Measurements from ENCODE around the gene DTD1. TPM values are rescaled to one million over a fixed set of nuclear protein-coding genes. Genes with fewer than 3 reads are reported as not detected.

Gene DTD1
- polyA plus RNA-seq, 1 donor: 17.4 TPM

DNA sequence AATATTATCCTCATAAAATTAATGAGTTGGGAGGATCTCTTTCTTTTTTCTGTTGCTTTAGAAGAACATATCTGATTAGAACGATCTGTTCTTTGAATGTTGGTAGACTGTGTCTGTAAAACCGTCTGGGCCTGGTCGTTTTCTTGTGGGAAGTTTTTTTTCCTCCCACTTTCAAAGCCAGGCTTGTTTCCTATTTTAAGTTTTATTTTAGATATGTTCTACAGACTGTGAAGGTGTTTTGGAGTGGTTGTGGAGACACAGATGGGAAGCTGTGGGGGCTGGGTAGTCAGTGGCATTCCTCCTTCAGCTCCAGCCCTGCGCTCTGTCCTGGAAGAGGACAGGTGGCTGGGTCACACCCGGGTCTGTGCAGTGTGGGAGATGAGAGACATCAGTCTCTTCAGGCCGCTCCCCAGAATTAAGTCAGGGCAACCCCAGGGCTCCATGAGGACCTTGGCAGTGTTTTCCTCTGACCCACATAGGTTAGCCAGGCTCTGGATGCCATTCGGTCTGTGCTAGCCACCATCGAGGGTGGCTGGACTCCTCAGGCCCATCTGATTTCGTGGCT is 133.8 kb downstream of the DTD1 start:
- H3K4me1 ChIP-seq (ENCODE audit: control insufficient read depth, insufficient read depth, low read length): no peaks in the 10 kb centered on the region
- no peaks in the 10 kb centered on the region for H3K27me3 ChIP-seq (ENCODE audit: control insufficient read depth, insufficient read depth, low read length)
- 94% methylated on average over 3 of the region's 9 CpGs for WGBS (ENCODE audit: insufficient coverage, low lambda C conversion rate)
- H3K9me3 ChIP-seq (ENCODE audit: control insufficient read depth, low read depth, low read length): no peaks in the 10 kb centered on the region
- no peak for DNase-seq
- no peak overlapping the region for H3K4me3 ChIP-seq (ENCODE audit: low read length)
- H3K36me3 ChIP-seq (ENCODE audit: control insufficient read depth, insufficient read depth, low read length): no peaks in the 10 kb centered on the region
- H3K27ac ChIP-seq (ENCODE audit: low read length): no peak overlapping the region

DNA sequence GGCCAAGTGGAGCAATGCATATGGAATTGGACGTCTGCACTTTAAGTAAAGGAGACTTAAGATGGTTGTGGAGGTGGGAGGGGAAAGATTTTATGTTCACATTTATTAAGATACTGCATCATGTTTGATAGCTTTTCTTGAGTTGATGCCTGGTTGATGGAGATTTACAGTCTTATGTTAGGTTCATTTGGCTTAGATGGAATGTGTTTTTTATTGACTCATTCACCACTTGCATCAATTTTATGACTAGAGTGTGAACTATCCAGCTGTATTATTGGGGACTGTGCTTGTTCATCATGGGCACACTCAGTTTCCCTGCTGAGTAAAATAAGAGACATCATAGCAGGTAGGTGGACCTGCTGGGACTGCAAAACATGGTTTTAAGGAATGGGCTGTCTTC is 134.5 kb downstream of the DTD1 start:
- Histone ChIP-seq H3K9me3 (ENCODE audit: control insufficient read depth, low read depth, low read length) (no peaks in the 10 kb centered on the region), H3K27ac (ENCODE audit: low read length) (no peak overlapping the region), H3K4me1 (ENCODE audit: control insufficient read depth, insufficient read depth, low read length) (no peaks in the 10 kb centered on the region), H3K27me3 (ENCODE audit: control insufficient read depth, insufficient read depth, low read length) (no peaks in the 10 kb centered on the region), H3K4me3 (ENCODE audit: low read length) (no peak overlapping the region), H3K36me3 (ENCODE audit: control insufficient read depth, insufficient read depth, low read length) (no peaks in the 10 kb centered on the region)
- DNase-seq: no peak
- no CpG with 5 or more reads among the region's 1 CpG for WGBS (ENCODE audit: insufficient coverage, low lambda C conversion rate)

DNA sequence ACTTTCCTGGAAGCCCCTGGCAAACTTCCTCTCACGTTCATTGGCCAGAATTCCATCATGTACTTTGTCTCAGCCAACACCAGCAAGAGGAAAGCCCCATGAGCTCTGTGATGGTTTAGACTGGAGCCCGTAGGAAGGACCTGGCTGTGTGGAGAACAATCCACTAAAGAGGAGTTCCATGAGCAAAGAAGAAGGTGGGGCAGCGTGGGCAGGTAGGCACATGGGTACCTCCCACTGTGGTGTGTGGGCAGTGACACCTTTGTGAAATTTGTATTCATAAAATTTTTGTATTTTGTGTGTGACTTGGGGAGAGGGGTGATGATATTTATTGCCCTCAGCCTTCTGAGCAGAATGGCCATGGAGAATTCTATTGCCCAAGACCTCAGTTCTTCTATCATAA is 136.2 kb downstream of the DTD1 start:
- Histone ChIP-seq H3K36me3 (ENCODE audit: control insufficient read depth, insufficient read depth, low read length) (no peaks in the 10 kb centered on the region), H3K4me1 (ENCODE audit: control insufficient read depth, insufficient read depth, low read length) (no peaks in the 10 kb centered on the region), H3K27ac (ENCODE audit: low read length) (no peak overlapping the region), H3K4me3 (ENCODE audit: low read length) (no peak overlapping the region), H3K9me3 (ENCODE audit: control insufficient read depth, low read depth, low read length) (no peaks in the 10 kb centered on the region), H3K27me3 (ENCODE audit: control insufficient read depth, insufficient read depth, low read length) (no peaks in the 10 kb centered on the region)
- no peak for DNase-seq
- WGBS (ENCODE audit: insufficient coverage, low lambda C conversion rate): no CpG with 5 or more reads among the region's 3 CpGs

DNA sequence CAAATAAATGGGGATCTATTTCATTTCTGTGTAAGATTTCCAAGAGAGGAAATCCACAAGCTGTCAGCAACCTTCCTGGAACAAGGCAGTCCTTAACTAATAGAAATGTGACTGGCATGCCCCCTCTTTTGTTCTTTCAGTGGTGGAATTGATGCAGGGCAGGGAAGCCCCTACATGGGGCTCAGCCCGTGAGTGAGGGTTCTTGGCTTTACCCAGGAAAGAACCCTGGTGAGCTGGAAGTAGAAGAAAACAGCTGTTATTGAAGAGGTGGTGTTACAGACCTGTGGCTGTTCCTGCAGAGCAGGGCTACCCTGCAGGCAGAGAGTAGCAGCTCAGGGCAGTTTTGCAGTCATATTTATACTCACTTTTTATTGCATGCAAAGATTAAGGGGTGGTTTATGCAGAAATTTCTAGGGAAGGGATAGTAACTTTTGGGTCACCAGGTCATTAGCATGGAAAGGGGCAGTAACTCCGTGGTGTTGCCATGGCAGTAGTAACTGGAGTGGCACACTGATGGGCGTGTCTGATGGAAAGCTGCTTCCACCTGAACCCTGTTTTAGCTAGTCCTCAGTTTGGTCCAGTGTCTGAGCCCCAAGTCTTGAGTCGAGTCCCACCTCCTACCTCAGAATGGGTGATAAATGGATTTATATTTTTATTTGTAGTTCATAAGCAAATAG is 137.1 kb downstream of the DTD1 start:
- Histone ChIP-seq H3K9me3 (ENCODE audit: control insufficient read depth, low read depth, low read length) (no peaks in the 10 kb centered on the region), H3K4me3 (ENCODE audit: low read length) (no peak overlapping the region), H3K4me1 (ENCODE audit: control insufficient read depth, insufficient read depth, low read length) (no peaks in the 10 kb centered on the region), H3K27me3 (ENCODE audit: control insufficient read depth, insufficient read depth, low read length) (no peaks in the 10 kb centered on the region), H3K36me3 (ENCODE audit: control insufficient read depth, insufficient read depth, low read length) (no peaks in the 10 kb centered on the region), H3K27ac (ENCODE audit: low read length) (no peak overlapping the region)
- WGBS (ENCODE audit: insufficient coverage, low lambda C conversion rate): no CpG with 5 or more reads among the region's 4 CpGs
- no peak for DNase-seq

DNA sequence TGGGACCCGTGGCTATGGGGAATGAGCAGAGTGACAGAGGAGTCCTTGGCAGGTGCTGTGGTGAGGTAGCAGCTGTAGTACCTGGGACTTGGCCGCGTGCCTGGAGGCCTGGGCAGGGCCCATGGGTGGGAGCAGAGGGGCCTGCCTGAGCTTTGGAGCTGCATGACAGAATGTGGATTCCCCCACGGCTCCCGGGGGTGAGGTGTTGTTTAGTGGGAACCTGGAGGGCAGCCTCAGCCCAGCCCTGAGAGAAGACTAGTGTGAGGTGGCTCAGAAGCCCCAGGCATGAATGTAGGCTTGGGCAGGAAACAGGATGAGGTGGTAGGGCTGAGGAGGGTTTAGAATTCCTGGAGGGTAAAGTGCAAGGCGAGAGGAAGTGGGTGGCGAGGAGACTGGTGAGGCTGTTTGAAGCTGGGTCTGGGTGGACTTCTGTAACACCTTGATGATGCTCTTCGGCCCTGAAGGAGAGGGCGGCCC is 139.2 kb downstream of the DTD1 start:
- no peak for DNase-seq
- H3K36me3 ChIP-seq (ENCODE audit: control insufficient read depth, insufficient read depth, low read length): no peaks in the 10 kb centered on the region
- no peaks in the 10 kb centered on the region for H3K9me3 ChIP-seq (ENCODE audit: control insufficient read depth, low read depth, low read length)
- H3K27me3 ChIP-seq (ENCODE audit: control insufficient read depth, insufficient read depth, low read length): no peaks in the 10 kb centered on the region
- H3K4me1 ChIP-seq (ENCODE audit: control insufficient read depth, insufficient read depth, low read length): no peaks in the 10 kb centered on the region
- H3K27ac ChIP-seq (ENCODE audit: low read length): no peak overlapping the region
- no CpG with 5 or more reads among the region's 9 CpGs for WGBS (ENCODE audit: insufficient coverage, low lambda C conversion rate)
- H3K4me3 ChIP-seq (ENCODE audit: low read length): no peak overlapping the region

DNA sequence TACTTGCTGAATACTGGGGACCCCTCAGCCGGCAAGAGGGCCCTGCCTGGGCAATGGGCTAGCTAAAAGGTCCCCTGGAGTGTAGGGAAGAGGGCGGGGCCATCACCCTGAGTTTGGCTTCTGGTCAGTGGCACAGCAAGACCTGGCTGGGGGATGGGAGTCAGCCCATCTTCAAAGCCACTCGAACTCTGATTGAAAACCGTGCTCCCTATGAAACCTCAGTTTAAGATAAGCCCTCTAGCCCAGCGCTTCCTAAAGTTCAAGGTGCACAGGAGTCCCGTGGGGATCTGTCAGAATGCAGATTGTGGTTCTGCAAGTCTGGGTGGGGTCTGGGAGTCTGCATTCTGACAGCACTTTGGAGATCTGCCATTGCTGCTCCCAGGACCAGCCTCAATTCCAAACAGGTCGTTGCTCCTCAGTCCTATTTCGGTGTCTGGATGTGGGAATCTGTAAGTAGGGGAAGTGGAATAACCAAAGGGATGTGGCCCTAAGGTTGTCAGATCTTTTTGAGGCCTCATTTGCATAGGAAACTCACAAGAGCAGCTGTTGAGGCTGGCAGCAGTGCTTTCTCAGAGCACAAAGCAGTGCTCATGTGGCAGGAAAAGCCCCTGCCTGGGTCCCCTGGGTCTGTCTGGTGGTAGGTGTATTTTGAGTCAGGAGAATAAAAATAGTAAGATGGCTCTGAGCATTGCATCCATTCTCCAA is 140.5 kb downstream of the DTD1 start:
- no peak overlapping the region for H3K4me3 ChIP-seq (ENCODE audit: low read length)
- no peaks in the 10 kb centered on the region for H3K36me3 ChIP-seq (ENCODE audit: control insufficient read depth, insufficient read depth, low read length)
- H3K27ac ChIP-seq (ENCODE audit: low read length): no peak overlapping the region
- H3K27me3 ChIP-seq (ENCODE audit: control insufficient read depth, insufficient read depth, low read length): no peaks in the 10 kb centered on the region
- no CpG with 5 or more reads among the region's 8 CpGs for WGBS (ENCODE audit: insufficient coverage, low lambda C conversion rate)
- H3K4me1 ChIP-seq (ENCODE audit: control insufficient read depth, insufficient read depth, low read length): no peaks in the 10 kb centered on the region
- DNase-seq: no peak
- H3K9me3 ChIP-seq (ENCODE audit: control insufficient read depth, low read depth, low read length): no peaks in the 10 kb centered on the region

DNA sequence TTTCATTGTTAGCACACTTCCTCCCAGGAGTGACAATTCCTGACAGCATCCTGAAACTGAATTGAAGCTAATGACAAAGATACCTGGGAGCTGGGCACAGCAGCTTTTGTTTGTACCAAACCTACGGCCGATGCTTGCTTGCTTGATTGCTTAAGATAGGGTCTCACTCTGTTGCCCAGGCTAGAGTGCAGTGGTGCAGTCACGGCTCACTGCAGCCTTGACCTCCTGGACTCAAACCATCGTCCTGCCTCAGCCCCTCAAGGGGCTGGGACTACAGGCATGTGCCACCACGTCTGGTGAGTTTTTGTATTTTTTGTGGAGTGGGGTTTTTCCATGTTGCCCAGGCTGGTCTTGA is 141.0 kb downstream of the DTD1 start:
- DNase-seq: no peak
- Histone ChIP-seq H3K4me1 (ENCODE audit: control insufficient read depth, insufficient read depth, low read length) (no peaks in the 10 kb centered on the region), H3K27ac (ENCODE audit: low read length) (no peak overlapping the region), H3K27me3 (ENCODE audit: control insufficient read depth, insufficient read depth, low read length) (no peaks in the 10 kb centered on the region), H3K4me3 (ENCODE audit: low read length) (no peak overlapping the region), H3K36me3 (ENCODE audit: control insufficient read depth, insufficient read depth, low read length) (no peaks in the 10 kb centered on the region), H3K9me3 (ENCODE audit: control insufficient read depth, low read depth, low read length) (no peaks in the 10 kb centered on the region)
- no CpG with 5 or more reads among the region's 5 CpGs for WGBS (ENCODE audit: insufficient coverage, low lambda C conversion rate)

DNA sequence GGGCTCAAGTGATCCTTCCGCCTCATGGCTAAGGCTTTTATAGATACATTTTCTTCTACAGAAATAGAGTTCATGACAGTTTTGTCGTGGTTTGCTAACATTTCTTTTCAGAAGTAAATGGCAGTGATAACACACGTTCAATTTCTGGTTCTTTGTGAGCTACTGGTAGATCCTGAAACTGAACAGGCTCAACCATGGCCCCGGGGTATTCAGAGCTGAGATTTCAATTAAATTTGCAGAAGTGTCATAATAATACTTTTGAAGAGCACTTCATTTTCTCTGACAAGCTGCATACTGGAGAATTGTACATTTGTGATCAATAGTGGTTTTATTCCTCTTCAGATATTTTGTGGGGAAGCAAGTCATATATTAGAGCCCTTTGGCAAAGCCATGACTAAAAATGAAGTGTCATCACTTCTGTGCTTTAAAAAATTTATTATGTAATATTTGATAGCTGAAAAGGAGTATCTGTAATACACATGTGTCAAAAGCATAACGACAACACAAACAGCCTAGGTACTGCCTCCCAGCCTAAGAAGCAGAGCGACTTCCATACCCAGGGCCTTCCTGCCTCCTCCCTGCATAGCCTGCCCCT is 141.5 kb downstream of the DTD1 start:
- Histone ChIP-seq H3K27ac (ENCODE audit: low read length) (no peak overlapping the region), H3K4me1 (ENCODE audit: control insufficient read depth, insufficient read depth, low read length) (no peaks in the 10 kb centered on the region), H3K27me3 (ENCODE audit: control insufficient read depth, insufficient read depth, low read length) (no peaks in the 10 kb centered on the region), H3K4me3 (ENCODE audit: low read length) (no peak overlapping the region), H3K9me3 (ENCODE audit: control insufficient read depth, low read depth, low read length) (no peaks in the 10 kb centered on the region), H3K36me3 (ENCODE audit: control insufficient read depth, insufficient read depth, low read length) (no peaks in the 10 kb centered on the region)
- no peak for DNase-seq
- no CpG with 5 or more reads among the region's 6 CpGs for WGBS (ENCODE audit: insufficient coverage, low lambda C conversion rate)

DNA sequence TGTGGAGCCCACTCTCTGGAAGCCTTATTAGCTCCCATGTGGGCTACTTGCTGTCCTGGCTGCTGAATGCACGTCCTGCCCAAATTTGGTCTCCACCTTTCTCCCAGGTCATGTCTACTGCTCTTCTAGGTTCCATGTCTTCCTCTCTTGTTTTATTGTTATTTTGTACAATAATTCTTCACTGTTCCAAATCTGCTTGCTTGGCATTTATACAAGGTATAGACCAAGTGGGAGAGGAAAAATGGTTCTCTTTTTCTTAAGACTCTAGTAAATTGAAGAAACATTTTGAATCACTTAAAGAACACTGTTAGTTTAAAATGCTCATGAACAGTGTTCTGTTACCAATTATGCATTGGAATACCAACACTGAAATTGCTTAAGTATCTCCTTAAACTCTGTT is 144.1 kb downstream of the DTD1 start:
- H3K9me3 ChIP-seq (ENCODE audit: control insufficient read depth, low read depth, low read length): no peaks in the 10 kb centered on the region
- no peak for DNase-seq
- WGBS (ENCODE audit: insufficient coverage, low lambda C conversion rate): no CpG with 5 or more reads among the region's 1 CpG
- no peaks in the 10 kb centered on the region for H3K36me3 ChIP-seq (ENCODE audit: control insufficient read depth, insufficient read depth, low read length)
- no peaks in the 10 kb centered on the region for H3K27me3 ChIP-seq (ENCODE audit: control insufficient read depth, insufficient read depth, low read length)
- no peak overlapping the region for H3K4me3 ChIP-seq (ENCODE audit: low read length)
- H3K4me1 ChIP-seq (ENCODE audit: control insufficient read depth, insufficient read depth, low read length): no peaks in the 10 kb centered on the region
- H3K27ac ChIP-seq (ENCODE audit: low read length): no peak overlapping the region

DNA sequence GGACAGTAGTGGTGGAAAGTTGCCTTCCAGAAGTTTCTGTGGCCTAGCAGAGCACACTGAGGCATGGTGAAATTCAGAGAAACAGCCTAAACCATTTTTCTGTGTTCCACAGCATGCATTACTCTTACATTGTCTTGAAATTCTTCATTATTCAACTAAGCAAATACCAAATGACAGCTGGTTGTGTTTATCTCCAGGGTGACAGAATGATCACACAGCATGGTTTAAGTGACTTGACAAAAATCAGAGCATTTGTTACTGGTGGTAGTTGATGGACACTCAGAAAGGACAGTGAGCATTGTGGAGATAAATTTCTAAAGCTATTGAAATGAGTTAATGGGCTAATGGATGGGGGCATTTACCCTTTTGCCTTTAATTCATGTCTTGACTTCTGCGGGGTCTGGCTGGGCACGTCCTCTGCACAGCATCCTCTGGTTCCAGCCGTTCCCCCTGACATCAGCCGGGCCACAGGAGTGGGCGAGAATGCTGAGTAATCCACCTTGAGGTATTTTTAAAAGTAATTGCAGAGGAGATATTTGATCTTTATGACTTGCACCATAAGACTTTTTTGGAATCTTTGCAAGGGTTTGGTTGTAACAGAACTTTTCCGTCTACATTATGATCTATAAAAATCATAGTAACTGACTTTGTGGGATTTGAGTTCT is 146.8 kb downstream of the DTD1 start:
- Histone ChIP-seq H3K36me3 (ENCODE audit: control insufficient read depth, insufficient read depth, low read length) (no peaks in the 10 kb centered on the region), H3K4me1 (ENCODE audit: control insufficient read depth, insufficient read depth, low read length) (no peaks in the 10 kb centered on the region), H3K27ac (ENCODE audit: low read length) (no peak overlapping the region), H3K4me3 (ENCODE audit: low read length) (no peak overlapping the region), H3K27me3 (ENCODE audit: control insufficient read depth, insufficient read depth, low read length) (no peaks in the 10 kb centered on the region), H3K9me3 (ENCODE audit: control insufficient read depth, low read depth, low read length) (no peaks in the 10 kb centered on the region)
- no peak for DNase-seq
- WGBS (ENCODE audit: insufficient coverage, low lambda C conversion rate): 100% methylated on average over 1 of the region's 6 CpGs

Measured in large intestine (tissue), 3 donors.